ENCODE measurements around the gene GATA3. TPM values are rescaled to one million over a fixed set of nuclear protein-coding genes. Genes with fewer than 3 reads are reported as not detected.

Gene GATA3
- total and polyA plus RNA-seq, 2 experiments from 2014 or later = 0.23 TPM; not detected in 1

- Histone ChIP-seq H3K27me3 (ENCODE audit: insufficient read depth) (no peaks in the 10 kb centered on the region), H3K79me2 (replicated peaks; ENCODE audit: insufficient read depth) (no peaks in the 10 kb centered on the region), H3K9me2 (ENCODE audit: insufficient read depth) (no peaks in the 10 kb centered on the region), H3K4me1 (ENCODE audit: insufficient read depth) (no peaks in the 10 kb centered on the region), H2AFZ (peak overlapping the region; percentile 94; the same call in 1 of the 2 replicates), H3K36me3 (ENCODE audit: insufficient read depth) (no peaks in the 10 kb centered on the region), H4K20me1 (replicated peaks; ENCODE audit: insufficient read depth) (no peaks in the 10 kb centered on the region), H3K4me3 (no peak overlapping the region), H3F3A (replicated peaks; ENCODE audit: low read depth) (no peaks in the 10 kb centered on the region), H3K4me2 (no peak overlapping the region), H3K27ac (ENCODE audit: low read depth) (no peak overlapping the region)
- H3K4me3 Mint-ChIP-seq = no peak overlapping the region
- H3K27ac Mint-ChIP-seq = no peak overlapping the region
- no peak for ATAC-seq
- no peak for DNase-seq (ENCODE audit: low spot score)
- H3K4me1 Mint-ChIP-seq = no peaks in the 10 kb centered on the region
- TF ChIP-seq POLR2AphosphoS5 (IDR thresholded peaks at IDR 0.05; ENCODE audit: low read depth) = no peak
- no peak for TF ChIP-seq ETS1 (IDR thresholded peaks at IDR 0.05)
- H3K36me3 Mint-ChIP-seq (ENCODE audit: low read depth) = no peaks in the 10 kb centered on the region
- H3K9me3 Mint-ChIP-seq = no peaks in the 10 kb centered on the region
- H3K27me3 Mint-ChIP-seq (ENCODE audit: insufficient read depth, low read depth, poor library complexity) = peaks cover 3% of the 10 kb centered on the region
Observed at GRCh38 chr10:8121201-8121890, 66.9 kb downstream of the GATA3 start.

- H3K36me3 Mint-ChIP-seq (ENCODE audit: low read depth) = no peaks in the 10 kb centered on the region
- Histone ChIP-seq H3K4me1 (ENCODE audit: insufficient read depth) (no peaks in the 10 kb centered on the region), H3K9me2 (ENCODE audit: insufficient read depth) (no peaks in the 10 kb centered on the region), H3K4me3 (no peak overlapping the region), H4K20me1 (replicated peaks; ENCODE audit: insufficient read depth) (no peaks in the 10 kb centered on the region), H3K27me3 (ENCODE audit: insufficient read depth) (no peaks in the 10 kb centered on the region), H3K4me2 (no peak overlapping the region), H3F3A (replicated peaks; ENCODE audit: low read depth) (no peaks in the 10 kb centered on the region), H3K79me2 (replicated peaks; ENCODE audit: insufficient read depth) (no peaks in the 10 kb centered on the region), H2AFZ (no peak overlapping the region), H3K27ac (ENCODE audit: low read depth) (no peak overlapping the region), H3K36me3 (ENCODE audit: insufficient read depth) (no peaks in the 10 kb centered on the region)
- no peak overlapping the region for H3K4me3 Mint-ChIP-seq
- H3K9me3 Mint-ChIP-seq = no peaks in the 10 kb centered on the region
- ATAC-seq = no peak
- no peaks in the 10 kb centered on the region for H3K4me1 Mint-ChIP-seq
- peaks cover 3% of the 10 kb centered on the region for H3K27me3 Mint-ChIP-seq (ENCODE audit: insufficient read depth, low read depth, poor library complexity)
- DNase-seq (ENCODE audit: low spot score) = no peak
- no peak overlapping the region for H3K27ac Mint-ChIP-seq
- TF ChIP-seq EZH2phosphoT487 (IDR thresholded peaks at IDR 0.05; ENCODE audit: unreplicated experiment) (no peak), STAT1 (IDR thresholded peaks at IDR 0.05; ENCODE audit: unreplicated experiment) (no peak), NANOG (IDR thresholded peaks at IDR 0.05; ENCODE audit: borderline replicate concordance) (no peak), ZNF462 (CRISPR knock-in tag; IDR thresholded peaks at IDR 0.05) (no peak), EZH2 (IDR thresholded peaks at IDR 0.05; ENCODE audit: low read depth, unreplicated experiment) (no peak), ZNF331 (CRISPR knock-in tag; IDR thresholded peaks at IDR 0.05; ENCODE audit: low read depth) (no peak), JUNB (IDR thresholded peaks at IDR 0.05; ENCODE audit: unreplicated experiment) (no peak), POLR2AphosphoS5 (IDR thresholded peaks at IDR 0.05; ENCODE audit: low read depth) (no peak), REST (IDR thresholded peaks at IDR 0.05; ENCODE audit: unreplicated experiment) (no peak)
Observed at GRCh38 chr10:8122611-8123369, 68.3 kb downstream of the GATA3 start.

All from GM23338 (cell line).